ENCODE measurements around the gene RAB22A. TPM values are rescaled to one million over a fixed set of nuclear protein-coding genes. Genes with fewer than 3 reads are reported as not detected.

RAB22A gene
- total RNA-seq, 2 experiments from 2014 or later = 9.3 to 9.8 TPM

DNA sequence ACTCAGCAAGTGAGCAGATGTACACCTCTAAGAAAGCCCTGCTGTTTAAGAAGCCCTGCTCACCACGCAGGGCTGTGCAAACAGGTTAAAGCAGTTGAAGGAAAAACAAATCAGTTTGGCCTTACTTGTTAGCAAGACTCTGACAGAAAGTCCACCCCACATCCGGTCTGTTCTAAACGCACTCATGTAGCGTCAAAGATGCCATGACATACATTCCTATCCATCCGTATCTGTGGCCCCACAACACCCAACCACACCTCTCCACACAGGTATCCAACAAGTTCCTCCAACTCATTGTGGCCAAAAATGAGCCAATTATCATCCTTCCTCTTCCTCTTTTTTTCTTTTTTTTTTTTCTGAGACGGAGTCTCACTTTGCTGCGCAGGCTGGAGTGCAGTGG lies 22.8 kb upstream of the RAB22A start:
- peaks cover 9% of the 10 kb centered on the region for H3K36me3 Mint-ChIP-seq (ENCODE audit: low read depth)
- no peak overlapping the region for H3K27ac Mint-ChIP-seq
- CTCF ChIA-PET = no interaction called here
- no peaks in the 10 kb centered on the region for H3K9me3 Mint-ChIP-seq
- peak; percentile 21 for DNase-seq
- intact Hi-C loops (cut with micrococcal nuclease) = no loop called here
- peaks cover 12% of the 10 kb centered on the region for H3K4me1 Mint-ChIP-seq (ENCODE audit: low read depth)
- no peak overlapping the region for H3K4me3 Mint-ChIP-seq
- no peaks in the 10 kb centered on the region for H3K27me3 Mint-ChIP-seq (ENCODE audit: low read depth)

DNA sequence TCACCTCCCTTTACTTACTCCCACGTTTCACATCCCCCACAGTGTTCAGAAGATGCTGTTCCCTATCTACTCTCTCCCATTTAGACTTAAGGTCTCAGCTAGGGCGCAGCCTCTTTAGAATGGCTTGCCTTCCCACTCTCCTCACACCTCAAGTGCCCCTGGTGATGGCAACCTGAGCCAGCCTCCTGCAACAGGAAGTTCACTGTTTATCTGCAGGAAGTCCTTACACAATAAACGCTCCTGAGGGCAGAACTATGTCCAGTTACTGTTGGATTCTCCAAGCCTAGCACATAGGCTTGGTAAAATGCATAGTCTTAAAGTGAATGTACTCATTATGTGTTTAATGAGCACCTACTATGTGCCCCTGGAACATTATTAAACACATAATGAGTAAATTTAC lies 21.9 kb upstream of the RAB22A start:
- no peak for DNase-seq
- no peak overlapping the region for H3K4me3 Mint-ChIP-seq
- peak overlapping the region; percentile 59 for H3K27ac Mint-ChIP-seq
- no peaks in the 10 kb centered on the region for H3K9me3 Mint-ChIP-seq
- H3K4me1 Mint-ChIP-seq (ENCODE audit: low read depth) = peaks cover 10% of the 10 kb centered on the region
- CTCF ChIA-PET = no interaction called here
- peaks cover 9% of the 10 kb centered on the region for H3K36me3 Mint-ChIP-seq (ENCODE audit: low read depth)
- no peaks in the 10 kb centered on the region for H3K27me3 Mint-ChIP-seq (ENCODE audit: low read depth)
- intact Hi-C loops (cut with micrococcal nuclease) = no loop called here

DNA sequence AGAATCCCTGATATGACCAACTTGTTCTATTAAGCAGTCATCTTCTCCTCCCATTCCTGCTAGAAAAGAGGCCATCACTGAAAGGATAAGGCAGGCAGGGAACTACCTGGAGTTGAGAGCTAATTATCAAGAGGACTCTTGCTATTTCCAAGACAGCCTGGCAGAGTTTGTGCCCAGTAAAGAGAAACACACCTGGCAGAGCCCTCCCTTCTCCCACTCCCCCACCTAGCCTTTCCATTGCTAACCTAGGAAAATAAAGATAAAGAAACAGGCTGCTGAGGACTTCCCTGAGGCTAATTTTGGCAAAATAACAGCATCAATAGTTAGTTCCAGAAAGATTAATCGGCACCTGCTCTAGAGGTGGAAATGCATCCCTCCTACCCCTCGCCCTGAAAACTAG lies 20.4 kb upstream of the RAB22A start:
- H3K4me1 Mint-ChIP-seq (ENCODE audit: low read depth) = peaks cover 10% of the 10 kb centered on the region
- intact Hi-C loops (cut with micrococcal nuclease) = no loop called here
- H3K36me3 Mint-ChIP-seq (ENCODE audit: low read depth) = peaks cover 9% of the 10 kb centered on the region
- H3K27ac Mint-ChIP-seq = no peak overlapping the region
- H3K27me3 Mint-ChIP-seq (ENCODE audit: low read depth) = no peaks in the 10 kb centered on the region
- H3K4me3 Mint-ChIP-seq = no peak overlapping the region
- DNase-seq = no peak
- CTCF ChIA-PET = no interaction called here
- no peaks in the 10 kb centered on the region for H3K9me3 Mint-ChIP-seq

DNA sequence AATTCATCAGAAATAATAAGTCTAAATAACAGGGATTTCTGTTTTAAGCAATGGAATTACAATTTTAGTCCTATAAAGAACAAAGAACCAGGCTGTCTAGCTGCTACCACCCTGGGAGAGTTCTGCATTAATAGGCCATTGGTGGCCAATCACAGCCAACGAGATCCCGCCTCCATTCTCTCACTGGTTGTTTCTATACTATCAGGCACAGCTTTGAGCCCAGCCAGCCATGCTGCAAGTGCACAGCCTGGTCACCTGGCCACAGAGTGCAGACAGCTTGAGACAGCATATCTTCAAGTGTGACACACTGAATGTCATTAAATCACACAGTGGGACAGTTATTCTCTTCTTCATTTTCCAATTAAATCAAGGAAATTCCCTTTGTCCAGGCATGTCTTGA lies 16.1 kb upstream of the RAB22A start:
- DNase-seq = no peak
- H3K36me3 Mint-ChIP-seq (ENCODE audit: low read depth) = peaks cover 2% of the 10 kb centered on the region
- peaks cover 9% of the 10 kb centered on the region for H3K4me1 Mint-ChIP-seq (ENCODE audit: low read depth)
- H3K27me3 Mint-ChIP-seq (ENCODE audit: low read depth) = no peaks in the 10 kb centered on the region
- intact Hi-C loops (cut with micrococcal nuclease) = no loop called here
- CTCF ChIA-PET = no interaction called here
- no peak overlapping the region for H3K4me3 Mint-ChIP-seq
- H3K9me3 Mint-ChIP-seq = no peaks in the 10 kb centered on the region
- no peak overlapping the region for H3K27ac Mint-ChIP-seq

DNA sequence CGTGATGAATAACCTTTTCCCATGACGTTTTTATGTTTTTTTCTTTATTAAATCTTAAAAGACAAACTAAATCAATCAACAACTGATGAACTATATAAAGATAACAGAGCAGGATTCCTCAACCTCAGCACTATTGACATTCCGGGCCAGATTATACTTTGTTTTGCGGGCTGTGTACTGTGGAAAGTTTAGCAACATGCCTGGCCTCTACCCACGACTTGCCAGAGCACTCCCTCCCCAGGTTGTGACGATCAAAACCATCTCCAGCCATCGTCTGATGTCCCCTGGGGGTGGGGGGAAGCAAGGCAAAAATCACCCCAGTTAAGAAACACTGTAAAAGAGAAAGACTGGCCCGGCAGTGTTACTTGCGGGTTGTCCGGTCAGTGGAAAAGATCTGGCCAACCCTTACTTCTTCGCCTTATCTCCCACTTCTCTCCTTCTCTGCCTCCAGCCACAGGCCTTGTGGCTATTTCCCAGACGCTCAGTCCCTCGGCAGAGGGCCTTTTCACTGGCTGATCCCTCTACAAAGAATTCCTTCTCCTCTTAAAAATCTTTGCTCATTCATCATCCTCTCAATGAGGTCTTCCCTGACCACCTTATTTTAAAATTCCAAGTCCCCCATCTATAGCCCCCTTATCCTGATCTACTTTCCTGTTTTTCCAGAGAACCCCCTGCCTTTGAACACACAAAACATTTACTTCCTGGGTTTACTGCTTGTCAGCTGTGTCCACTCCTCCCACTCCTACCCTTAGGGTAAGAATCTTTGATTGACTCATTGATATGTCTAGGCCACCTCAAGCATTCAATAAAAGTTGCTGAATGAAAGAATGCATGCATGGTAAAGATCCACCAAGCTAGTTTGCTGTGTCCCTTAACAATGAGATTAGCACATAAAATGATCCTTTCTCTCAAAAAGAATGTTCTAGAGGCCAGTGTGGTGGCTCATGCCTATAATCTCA lies 14.7 kb upstream of the RAB22A start:
- no peak for DNase-seq
- no peak overlapping the region for H3K27ac Mint-ChIP-seq
- peaks cover 9% of the 10 kb centered on the region for H3K4me1 Mint-ChIP-seq (ENCODE audit: low read depth)
- H3K9me3 Mint-ChIP-seq = no peaks in the 10 kb centered on the region
- CTCF ChIA-PET = no interaction called here
- no peaks in the 10 kb centered on the region for H3K27me3 Mint-ChIP-seq (ENCODE audit: low read depth)
- H3K4me3 Mint-ChIP-seq = no peak overlapping the region
- H3K36me3 Mint-ChIP-seq (ENCODE audit: low read depth) = peaks cover 2% of the 10 kb centered on the region
- intact Hi-C loops (cut with micrococcal nuclease) = no loop called here

GRCh38 chr20:58296051-58296837 lies 13.3 kb upstream of the RAB22A start:
- intact Hi-C loops (cut with micrococcal nuclease) = no loop called here
- Mint-ChIP-seq H3K4me1 (ENCODE audit: low read depth) (peaks cover 9% of the 10 kb centered on the region), H3K4me3 (no peak overlapping the region), H3K27ac (no peak overlapping the region), H3K36me3 (ENCODE audit: low read depth) (peaks cover 5% of the 10 kb centered on the region), H3K27me3 (ENCODE audit: low read depth) (no peaks in the 10 kb centered on the region), H3K9me3 (no peaks in the 10 kb centered on the region)
- no peak for DNase-seq
- CTCF ChIA-PET = interaction anchor here (0.6 to 1.8 kb wide), 2 partner anchors 10 to 25 kb away, joined by 3 to 7 read pairs; no protein-coding TSS in a partner anchor

GRCh38 chr20:58297394-58297793 lies 12.1 kb upstream of the RAB22A start:
- Mint-ChIP-seq H3K9me3 (no peaks in the 10 kb centered on the region), H3K27me3 (ENCODE audit: low read depth) (no peaks in the 10 kb centered on the region), H3K4me3 (no peak overlapping the region), H3K4me1 (ENCODE audit: low read depth) (peaks cover 9% of the 10 kb centered on the region), H3K27ac (peak overlapping the region; percentile 4), H3K36me3 (ENCODE audit: low read depth) (peaks cover 3% of the 10 kb centered on the region)
- intact Hi-C loops (cut with micrococcal nuclease) = no loop called here
- no peak for DNase-seq
- CTCF ChIA-PET = interaction anchor here (1.8 kb wide), 1 partner anchor 9 kb away, joined by 7 read pairs; no protein-coding TSS in a partner anchor

- CTCF ChIA-PET = interaction anchor here (0.9 kb wide), 1 partner anchor 48 kb away, joined by 3 read pairs; no protein-coding TSS in a partner anchor
- Mint-ChIP-seq H3K36me3 (ENCODE audit: low read depth) (peaks cover 3% of the 10 kb centered on the region), H3K9me3 (no peaks in the 10 kb centered on the region), H3K4me3 (no peak overlapping the region), H3K4me1 (ENCODE audit: low read depth) (peaks cover 18% of the 10 kb centered on the region), H3K27ac (no peak overlapping the region), H3K27me3 (ENCODE audit: low read depth) (no peaks in the 10 kb centered on the region)
- intact Hi-C loops (cut with micrococcal nuclease) = loop anchor here (10.0 kb wide), 2 partner anchors 734 to 954 kb away; partner anchors contain the start of gene ATP5F1E
- DNase-seq = no peak
These were observed 9.2 kb upstream of the RAB22A start for GRCh38 chr20:58300321-58300720.

- no peaks in the 10 kb centered on the region for H3K27me3 Mint-ChIP-seq (ENCODE audit: low read depth)
- H3K4me3 Mint-ChIP-seq = no peak overlapping the region
- H3K36me3 Mint-ChIP-seq (ENCODE audit: low read depth) = peaks cover 8% of the 10 kb centered on the region
- intact Hi-C loops (cut with micrococcal nuclease) = loop anchor here (10.0 kb wide), 2 partner anchors 731 to 951 kb away; partner anchors contain the start of gene ATP5F1E
- no peak overlapping the region for H3K27ac Mint-ChIP-seq
- CTCF ChIA-PET = no interaction called here
- no peak for DNase-seq
- H3K4me1 Mint-ChIP-seq (ENCODE audit: low read depth) = peaks cover 42% of the 10 kb centered on the region
- no peaks in the 10 kb centered on the region for H3K9me3 Mint-ChIP-seq
These were observed 6.0 kb upstream of the RAB22A start for GRCh38 chr20:58303547-58303946.

- Mint-ChIP-seq H3K4me3 (no peak overlapping the region), H3K36me3 (ENCODE audit: low read depth) (peaks cover 8% of the 10 kb centered on the region)
- CTCF ChIA-PET = interaction anchor here (0.6 kb wide), 1 partner anchor 62 kb away, joined by 3 read pairs; no protein-coding TSS in a partner anchor
These were observed 4.5 kb upstream of the RAB22A start for GRCh38 chr20:58305061-58305460.

GRCh38 chr20:58306421-58307261 lies 2.9 kb upstream of the RAB22A start:
- peak; percentile 78 for DNase-seq
- intact Hi-C loops (cut with micrococcal nuclease) = loop anchor here (1.0 to 10.0 kb wide), 12 partner anchors 34 to 1636 kb away; partner anchors contain the start of genes ATP5F1E, FAM217B, PPP1R3D and ZNF831
- no peaks in the 10 kb centered on the region for H3K27me3 Mint-ChIP-seq (ENCODE audit: low read depth)
- H3K4me3 Mint-ChIP-seq = peak overlapping the region; percentile 58
- H3K9me3 Mint-ChIP-seq = no peaks in the 10 kb centered on the region
- peaks cover 53% of the 10 kb centered on the region for H3K4me1 Mint-ChIP-seq (ENCODE audit: low read depth)
- CTCF ChIA-PET = interaction anchor here (0.9 to 2.2 kb wide), 2 partner anchors 10 to 141 kb away, joined by 3 to 7 read pairs; no protein-coding TSS in a partner anchor
- peaks cover 4% of the 10 kb centered on the region for H3K36me3 Mint-ChIP-seq (ENCODE audit: low read depth)
- H3K27ac Mint-ChIP-seq = peak overlapping the region; percentile 90

More at GRCh38 chr20:58305061-58305460, 4.5 kb upstream of the RAB22A start:
- Mint-ChIP-seq H3K9me3 (no peaks in the 10 kb centered on the region), H3K27ac (no peak overlapping the region), H3K27me3 (ENCODE audit: low read depth) (no peaks in the 10 kb centered on the region), H3K4me1 (ENCODE audit: low read depth) (peaks cover 43% of the 10 kb centered on the region)
- DNase-seq = no peak
- intact Hi-C loops (cut with micrococcal nuclease) = loop anchor here (5.0 to 10.0 kb wide), 4 partner anchors 730 to 1637 kb away; partner anchors contain the start of genes ATP5F1E, FAM217B, PPP1R3D and ZNF831

Measured in activated naive CD4-positive, alpha-beta T cell treated with anti-CD3 and anti-CD28 coated beads for 36 hours (primary cell).